SU-DHL-6 (cell line): ENCODE results near the gene ERMAP.

Source experiments
- H2AFZ ChIP-seq: fragments of 200-600 bp; sonication (generic); 2 replicates; pipeline ENCODE4 v1.6.1; 2014; ENCODE audit warnings: low read depth, mild to moderate bottlenecking, moderate library complexity, mixed read lengths, antibody characterized with exemption, low read length; ENCODE audit not compliant: severe bottlenecking
- H3F3A ChIP-seq: fragments of 200-600 bp; shearing (Covaris generic); 2 replicates; pipeline ENCODE4 v1.6.0; 2016; ENCODE audit warnings: antibody characterized with exemption, mild to moderate bottlenecking; ENCODE audit not compliant: insufficient read depth
- H3K27ac ChIP-seq: fragments of 200-600 bp; sonication (generic); 2 replicates; pipeline ENCODE4 v1.5.1; 2016; ENCODE audit warnings: low read depth, mild to moderate bottlenecking, low read length, moderate library complexity, mixed read lengths
- H3K27me3 ChIP-seq: fragments of 200-600 bp; sonication (generic), shearing (Covaris generic); 2 replicates; pipeline ENCODE4 v1.6.0; 2014; ENCODE audit warnings: mild to moderate bottlenecking, low read length
- H3K36me3 ChIP-seq: fragments of 200-600 bp; sonication (generic); 2 replicates; pipeline ENCODE4 v1.6.1; 2014; ENCODE audit warnings: mild to moderate bottlenecking, low read length, mixed read lengths
- H3K4me2 ChIP-seq: fragments of 300-600, 200-600 bp; shearing (Covaris generic), sonication (generic); 2 replicates; pipeline ENCODE4 v1.6.0; 2014; ENCODE audit warnings: low read length, low read depth, mild to moderate bottlenecking; ENCODE audit not compliant: poor library complexity, severe bottlenecking
- H3K4me3 ChIP-seq: fragments of 200-600 bp; sonication (generic); 2 replicates; pipeline ENCODE4 v1.5.1; 2014; ENCODE audit warnings: antibody characterized with exemption, low read length, mild to moderate bottlenecking, mixed read lengths; ENCODE audit not compliant: insufficient read depth, poor library complexity, severe bottlenecking
- H3K79me2 ChIP-seq: fragments of 200-600 bp; sonication (generic); 2 replicates; pipeline ENCODE4 v1.6.1; 2014; ENCODE audit warnings: mild to moderate bottlenecking, low read length, moderate library complexity; ENCODE audit not compliant: insufficient read depth
- H3K9ac ChIP-seq: fragments of 200-600 bp; sonication (generic); 2 replicates; pipeline ENCODE4 v1.7.0; 2014; ENCODE audit warnings: mild to moderate bottlenecking, low read length
- H3K9me2 ChIP-seq: fragments of 200-600 bp; sonication (generic); replicated peaks from 2 replicates; pipeline ENCODE4 v1.6.1; 2014; ENCODE audit warnings: low read length; ENCODE audit not compliant: insufficient read depth
- H3K9me3 ChIP-seq: fragments of 200-600 bp; sonication (generic); 2 replicates; pipeline ENCODE4 v1.6.1; 2014; ENCODE audit warnings: low read length, mixed read lengths; ENCODE audit not compliant: insufficient read depth
- H4K20me1 ChIP-seq: fragments of 200-600 bp; sonication (generic); 2 replicates; pipeline ENCODE4 v1.6.1; 2014; ENCODE audit warnings: low read depth, mild to moderate bottlenecking, antibody characterized with exemption, low read length, moderate library complexity, mixed read lengths
- EZH2phosphoT487 ChIP-seq: fragments of 200-600 bp; sonication (generic), shearing (Covaris generic); conservative IDR thresholded peaks from 2 replicates; pipeline ENCODE4 v1.6.1; 2018; ENCODE audit warnings: mild to moderate bottlenecking, antibody characterized with exemption, low read length, moderate library complexity, mixed read lengths
- TF ChIP-seq, protein P1 (sequence below): fragments of 200-600 bp; sonication (generic); IDR thresholded peaks from one replicate; pipeline ENCODE4 v1.5.1; 2017; ENCODE audit warnings: antibody characterized with exemption, mild to moderate bottlenecking, low read length, moderate library complexity; ENCODE audit not compliant: insufficient read depth, poor library complexity, severe bottlenecking

The ERMAP gene

DNA sequence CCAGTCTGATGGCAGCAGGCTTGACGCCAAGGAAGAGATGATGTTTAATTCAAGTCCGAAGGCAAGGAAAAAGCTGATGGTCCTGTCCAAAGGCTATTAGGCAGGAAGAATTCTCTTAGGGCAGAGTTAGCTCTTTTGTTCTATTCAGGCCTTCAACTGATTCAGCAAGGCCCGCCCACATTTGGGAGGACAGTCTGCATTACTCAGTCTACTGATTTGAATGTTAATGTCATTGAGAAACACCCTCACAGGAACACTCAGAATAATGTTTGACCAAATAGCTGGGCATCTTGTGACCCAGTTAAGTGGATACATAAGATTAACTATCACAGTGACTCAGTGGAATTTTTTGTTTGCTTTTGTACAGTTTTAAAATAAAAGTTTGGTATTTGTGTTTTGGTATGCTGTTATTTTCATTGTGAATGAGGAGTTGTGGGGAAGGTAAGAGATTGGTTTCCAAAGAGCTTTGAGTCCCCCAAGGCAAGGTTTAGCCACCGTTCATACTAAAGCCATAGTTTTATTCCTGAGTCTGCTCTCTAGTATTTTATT, 27.7 kb downstream of the ERMAP start:
- Histone ChIP-seq H2AFZ (no peak overlapping the region), H3K4me3 (no peak overlapping the region), H3K36me3 (no peaks in the 10 kb centered on the region; the same call in 1 of the 2 replicates), H3F3A (no peaks in the 10 kb centered on the region), H3K27ac (no peak overlapping the region), H3K27me3 (no peaks in the 10 kb centered on the region), H3K4me2 (peak overlapping the region; percentile 97), H3K9me2 (no peaks in the 10 kb centered on the region), H3K9me3 (no peaks in the 10 kb centered on the region), H3K9ac (no peak overlapping the region), H3K79me2 (peaks cover 20% of the 10 kb centered on the region), H4K20me1 (no peaks in the 10 kb centered on the region)
- TF ChIP-seq EZH2phosphoT487: no peak
- TF ChIP-seq, protein P1, sequence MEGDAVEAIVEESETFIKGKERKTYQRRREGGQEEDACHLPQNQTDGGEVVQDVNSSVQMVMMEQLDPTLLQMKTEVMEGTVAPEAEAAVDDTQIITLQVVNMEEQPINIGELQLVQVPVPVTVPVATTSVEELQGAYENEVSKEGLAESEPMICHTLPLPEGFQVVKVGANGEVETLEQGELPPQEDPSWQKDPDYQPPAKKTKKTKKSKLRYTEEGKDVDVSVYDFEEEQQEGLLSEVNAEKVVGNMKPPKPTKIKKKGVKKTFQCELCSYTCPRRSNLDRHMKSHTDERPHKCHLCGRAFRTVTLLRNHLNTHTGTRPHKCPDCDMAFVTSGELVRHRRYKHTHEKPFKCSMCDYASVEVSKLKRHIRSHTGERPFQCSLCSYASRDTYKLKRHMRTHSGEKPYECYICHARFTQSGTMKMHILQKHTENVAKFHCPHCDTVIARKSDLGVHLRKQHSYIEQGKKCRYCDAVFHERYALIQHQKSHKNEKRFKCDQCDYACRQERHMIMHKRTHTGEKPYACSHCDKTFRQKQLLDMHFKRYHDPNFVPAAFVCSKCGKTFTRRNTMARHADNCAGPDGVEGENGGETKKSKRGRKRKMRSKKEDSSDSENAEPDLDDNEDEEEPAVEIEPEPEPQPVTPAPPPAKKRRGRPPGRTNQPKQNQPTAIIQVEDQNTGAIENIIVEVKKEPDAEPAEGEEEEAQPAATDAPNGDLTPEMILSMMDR: no peak

GRCh38 chr1:42845193-42845592, 28.3 kb downstream of the ERMAP start:
- TF ChIP-seq EZH2phosphoT487: no peak
- TF ChIP-seq, protein P1: no peak
- H3K27me3 ChIP-seq: no peaks in the 10 kb centered on the region
- peaks cover 20% of the 10 kb centered on the region for H3K79me2 ChIP-seq
- no peaks in the 10 kb centered on the region for H3K9me2 ChIP-seq
- no peaks in the 10 kb centered on the region for H4K20me1 ChIP-seq
- H2AFZ ChIP-seq: no peak overlapping the region
- no peak overlapping the region for H3K27ac ChIP-seq
- no peaks in the 10 kb centered on the region for H3F3A ChIP-seq
- H3K9ac ChIP-seq: no peak overlapping the region; the same call in 1 of the 2 replicates
- peak overlapping the region; percentile 97 for H3K4me2 ChIP-seq
- H3K9me3 ChIP-seq: no peaks in the 10 kb centered on the region
- H3K36me3 ChIP-seq: no peaks in the 10 kb centered on the region; the same call in 1 of the 2 replicates
- H3K4me3 ChIP-seq: peak overlapping the region; percentile 97

DNA sequence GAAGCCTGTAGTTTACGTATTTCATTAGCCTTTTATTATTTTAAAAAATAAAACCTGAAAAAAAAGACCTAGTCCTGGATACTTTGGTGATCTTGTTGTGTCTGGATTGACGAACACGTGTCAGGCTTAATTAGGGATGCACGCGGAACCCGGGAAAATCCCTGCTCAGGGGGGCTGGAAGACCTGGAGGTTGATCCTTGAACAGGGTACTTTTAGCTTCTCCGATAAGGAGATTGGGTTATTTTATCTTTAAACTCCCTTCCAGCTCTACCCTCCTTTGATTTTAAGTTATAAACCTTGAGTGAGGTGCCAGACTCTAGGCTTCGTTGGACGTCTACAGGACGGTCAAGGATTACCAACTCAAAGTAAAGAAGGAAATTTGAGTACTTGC, 28.9 kb downstream of the ERMAP start:
- H3K9me3 ChIP-seq: no peaks in the 10 kb centered on the region
- peak overlapping the region; percentile 97 for H3K4me2 ChIP-seq
- no peaks in the 10 kb centered on the region for H4K20me1 ChIP-seq
- no peaks in the 10 kb centered on the region for H3K27me3 ChIP-seq
- no peaks in the 10 kb centered on the region; the same call in 1 of the 2 replicates for H3K36me3 ChIP-seq
- H2AFZ ChIP-seq: peak overlapping the region; percentile 97
- no peak for TF ChIP-seq EZH2phosphoT487
- TF ChIP-seq, protein P1: no peak
- peak overlapping the region; percentile 97 for H3K4me3 ChIP-seq
- H3K9me2 ChIP-seq: no peaks in the 10 kb centered on the region
- no peak overlapping the region for H3K27ac ChIP-seq
- peak overlapping the region; percentile 87 for H3K9ac ChIP-seq
- peaks cover 20% of the 10 kb centered on the region for H3K79me2 ChIP-seq
- no peaks in the 10 kb centered on the region for H3F3A ChIP-seq
